Fibroblast of the aortic adventitia (primary cell): ENCODE data around the gene KIF2C. TPM values are rescaled to one million over a fixed set of nuclear protein-coding genes. Genes with fewer than 3 reads are reported as not detected.
A peak's percentile ranks its signal among the peaks of the same experiment; 100 is the strongest.

Source experiments
- DNase-seq: peaks from one replicate; pipeline ENCODE4 v3.0.0-alpha.2; 2010; ENCODE audit warnings: low read depth
- H3K4me3 ChIP-seq: 2 replicates; pipeline ENCODE4 v1.5.1; 2011; ENCODE audit warnings: low read depth, mild to moderate bottlenecking, control low read depth, low read length, moderate library complexity
- total RNA-seq: library from RNA; depleted of rRNA; stranded (reverse); fragments of >200 nt; gene quantifications from 2 replicates; pipeline ENCODE4 v1.2.3, GENCODE V29; 2012; ENCODE audit warnings: low replicate concordance
- TF ChIP-seq, protein P1 (sequence below): IDR thresholded peaks from 2 replicates; pipeline ENCODE4 v1.5.1; 2011; ENCODE audit warnings: mild to moderate bottlenecking, low read length, control low read depth, inconsistent platforms; ENCODE audit not compliant: insufficient read depth

Gene KIF2C
- total RNA-seq, 1 donor: 23.0 TPM

DNA sequence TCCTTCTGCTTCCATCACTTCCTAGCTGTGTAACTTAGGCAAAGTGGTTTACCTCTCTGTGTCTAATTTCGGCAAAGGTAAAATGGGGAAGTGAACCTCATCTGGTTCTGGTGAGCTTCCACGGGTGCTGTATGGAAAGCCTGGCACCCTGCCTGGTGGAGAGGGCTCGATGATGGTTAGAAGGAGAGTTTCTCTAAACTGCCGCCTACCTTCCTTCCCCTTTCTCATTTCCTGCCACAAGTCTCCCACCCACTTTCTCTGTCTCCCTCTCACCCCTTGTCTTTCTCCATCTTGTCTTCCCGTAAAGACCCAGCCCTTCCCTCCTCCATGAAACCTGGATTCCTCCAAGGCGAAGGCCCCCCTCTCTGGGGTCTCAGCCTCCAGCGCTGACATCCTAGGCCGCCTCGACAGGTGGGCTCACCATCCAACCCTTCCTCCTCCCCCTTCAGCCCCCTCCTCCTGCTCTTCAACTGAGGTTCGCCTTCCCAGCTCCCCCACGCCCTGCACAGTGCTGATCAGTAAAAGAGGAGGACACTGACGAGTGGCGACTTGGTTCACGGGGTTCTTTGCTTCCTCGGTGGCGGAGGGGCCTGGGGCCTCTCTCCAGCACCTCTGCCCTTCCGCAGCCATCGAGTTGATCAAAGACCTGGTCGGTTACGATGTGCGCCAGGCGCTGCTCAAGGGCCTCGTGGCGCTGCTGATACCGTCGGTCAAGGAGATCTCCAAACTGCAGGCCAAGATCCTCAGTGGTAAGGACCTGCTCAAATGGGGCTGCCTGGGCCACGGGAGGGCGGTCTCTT, 15.9 kb upstream of the KIF2C start:
- TF ChIP-seq, protein P1, sequence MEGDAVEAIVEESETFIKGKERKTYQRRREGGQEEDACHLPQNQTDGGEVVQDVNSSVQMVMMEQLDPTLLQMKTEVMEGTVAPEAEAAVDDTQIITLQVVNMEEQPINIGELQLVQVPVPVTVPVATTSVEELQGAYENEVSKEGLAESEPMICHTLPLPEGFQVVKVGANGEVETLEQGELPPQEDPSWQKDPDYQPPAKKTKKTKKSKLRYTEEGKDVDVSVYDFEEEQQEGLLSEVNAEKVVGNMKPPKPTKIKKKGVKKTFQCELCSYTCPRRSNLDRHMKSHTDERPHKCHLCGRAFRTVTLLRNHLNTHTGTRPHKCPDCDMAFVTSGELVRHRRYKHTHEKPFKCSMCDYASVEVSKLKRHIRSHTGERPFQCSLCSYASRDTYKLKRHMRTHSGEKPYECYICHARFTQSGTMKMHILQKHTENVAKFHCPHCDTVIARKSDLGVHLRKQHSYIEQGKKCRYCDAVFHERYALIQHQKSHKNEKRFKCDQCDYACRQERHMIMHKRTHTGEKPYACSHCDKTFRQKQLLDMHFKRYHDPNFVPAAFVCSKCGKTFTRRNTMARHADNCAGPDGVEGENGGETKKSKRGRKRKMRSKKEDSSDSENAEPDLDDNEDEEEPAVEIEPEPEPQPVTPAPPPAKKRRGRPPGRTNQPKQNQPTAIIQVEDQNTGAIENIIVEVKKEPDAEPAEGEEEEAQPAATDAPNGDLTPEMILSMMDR: no peak
- DNase-seq: no peak
- H3K4me3 ChIP-seq: no peak overlapping the region

DNA sequence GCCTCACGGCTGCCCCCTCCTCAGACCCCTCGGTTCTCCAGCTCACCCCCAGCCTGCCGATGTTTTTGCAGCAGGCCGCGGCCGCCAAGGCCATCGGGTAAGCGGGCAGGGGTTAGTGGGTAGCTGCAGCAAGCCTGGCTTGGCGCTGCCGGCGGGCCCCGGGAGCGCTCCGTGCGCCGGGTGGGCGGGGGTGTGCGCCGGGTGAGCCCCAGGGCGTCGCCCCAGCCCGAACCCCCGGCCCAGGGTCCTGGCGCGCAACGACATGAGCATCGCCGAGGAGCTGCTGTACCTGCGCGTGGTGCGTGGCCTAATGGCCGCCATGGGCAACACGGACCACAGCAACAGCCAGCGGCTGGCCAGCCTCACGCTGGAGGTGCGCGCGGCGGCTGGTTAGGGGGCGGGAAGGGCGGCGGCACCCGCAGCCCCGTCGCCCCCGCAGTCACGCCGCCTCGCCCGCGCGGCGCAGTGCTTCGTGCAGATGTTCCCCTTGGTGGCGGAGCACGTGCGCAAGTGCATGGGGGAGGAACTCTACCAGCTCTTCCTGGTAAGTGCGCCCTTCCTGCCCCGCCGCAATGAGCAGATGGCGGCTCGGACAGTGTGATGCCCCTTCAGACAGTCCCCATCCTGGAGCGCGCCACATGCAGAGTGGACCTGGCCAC, 15.2 kb upstream of the KIF2C start:
- no peak for DNase-seq
- no peak overlapping the region for H3K4me3 ChIP-seq
- TF ChIP-seq, protein P1: no peak

DNA sequence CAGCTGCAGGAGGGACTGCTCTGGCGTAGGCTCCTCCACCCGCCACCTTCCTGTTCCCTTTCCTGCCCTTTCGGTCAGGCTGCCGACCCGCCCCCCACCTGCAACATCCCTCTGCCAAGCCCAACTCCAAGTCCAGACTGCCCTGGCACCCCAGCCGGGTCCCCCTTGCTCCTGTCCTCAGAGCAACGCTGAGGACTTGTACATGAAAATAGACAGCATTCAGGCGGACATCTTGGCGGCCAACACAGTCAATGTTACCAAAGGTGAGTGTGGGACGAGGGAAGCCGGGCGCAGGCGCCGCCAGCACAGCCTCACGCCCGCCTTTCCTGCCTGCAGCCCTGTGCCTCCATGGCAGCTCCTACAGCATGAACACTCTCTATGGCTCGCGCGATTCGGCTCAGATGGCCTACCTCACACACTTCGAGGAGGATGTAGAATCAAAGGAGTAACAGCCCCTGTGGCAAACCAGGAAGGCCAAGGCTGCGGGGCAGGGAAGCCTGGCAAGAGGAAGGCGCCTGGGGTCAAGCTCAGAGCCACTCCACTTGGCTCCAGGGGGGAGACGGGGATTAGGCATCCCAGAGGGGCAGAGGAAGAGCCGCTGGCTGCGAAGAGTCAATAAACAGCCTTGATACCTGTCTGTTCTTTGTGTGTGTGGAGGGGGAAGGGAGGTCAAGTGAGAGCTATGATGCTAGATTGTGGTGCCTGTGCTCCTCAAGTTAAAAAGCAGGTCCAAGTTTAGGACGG, 14.5 kb upstream of the KIF2C start:
- no peak overlapping the region for H3K4me3 ChIP-seq
- no peak for DNase-seq
- TF ChIP-seq, protein P1: no peak

DNA sequence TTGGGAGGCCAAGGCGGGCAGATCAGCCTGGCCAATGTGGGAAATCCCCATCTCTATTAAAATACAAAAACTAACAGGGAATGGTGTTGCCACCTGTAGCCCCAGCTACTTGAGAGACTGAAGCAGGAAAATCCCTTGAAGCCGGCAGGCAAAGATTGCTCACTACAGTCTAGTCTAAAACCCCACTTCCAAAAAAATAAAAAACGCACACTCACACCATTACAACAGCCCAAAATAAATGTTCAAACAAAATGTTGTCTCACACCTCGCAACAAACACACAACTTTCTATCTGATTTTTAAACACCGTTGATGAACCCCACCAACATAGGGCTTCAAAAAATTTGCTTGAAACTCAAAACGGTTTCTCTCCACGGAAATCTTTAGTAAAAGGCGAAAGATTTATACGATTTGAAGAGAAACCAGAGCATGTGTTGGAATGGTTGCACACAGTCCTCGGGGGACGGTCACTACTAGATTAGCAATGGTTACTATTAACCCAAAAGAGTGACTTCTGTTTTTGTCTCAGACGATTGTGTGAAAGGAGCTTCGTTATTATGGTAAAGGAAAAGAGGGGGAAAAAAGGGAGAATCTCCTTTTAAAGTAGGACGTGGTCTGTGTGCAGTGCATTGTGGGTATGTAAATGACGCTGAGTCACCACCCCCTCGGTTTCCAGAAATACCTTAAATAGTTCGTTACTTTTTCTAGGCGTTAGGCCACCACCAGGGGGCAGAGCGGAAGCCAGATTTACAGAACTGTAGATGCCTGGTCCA, 8.7 kb upstream of the KIF2C start, which contains the start of gene RNU5D-1:
Gene RNU5D-1 (minus strand): TSS at position 430 of the 772 bp plus-strand sequence.
- H3K4me3 ChIP-seq: peak within 1 kb of the TSS; percentile 8
- peak; percentile 99 for DNase-seq
- TF ChIP-seq, protein P1: peak; percentile 82

DNA sequence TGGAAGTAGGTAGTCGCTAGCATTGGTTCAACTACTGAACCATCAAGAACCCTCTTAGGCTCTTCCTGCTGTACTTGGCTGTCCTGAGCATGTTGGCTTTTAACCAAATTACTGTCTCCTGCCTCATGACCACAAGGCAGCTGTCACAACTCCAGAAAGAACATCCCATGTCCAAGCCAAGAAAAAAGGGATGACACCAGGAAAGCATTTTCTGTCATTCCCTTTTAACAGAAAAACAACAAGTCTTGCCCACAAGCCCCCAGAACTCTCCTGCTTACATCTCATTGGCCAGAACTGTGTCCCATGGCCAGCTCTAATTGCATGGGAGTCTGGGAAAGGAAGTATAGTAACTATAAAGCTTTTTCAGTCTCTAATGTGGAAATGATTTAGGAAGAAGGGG, 6.3 kb upstream of the KIF2C start:
- no peak overlapping the region for H3K4me3 ChIP-seq
- TF ChIP-seq, protein P1: no peak
- peak; percentile 23 for DNase-seq

DNA sequence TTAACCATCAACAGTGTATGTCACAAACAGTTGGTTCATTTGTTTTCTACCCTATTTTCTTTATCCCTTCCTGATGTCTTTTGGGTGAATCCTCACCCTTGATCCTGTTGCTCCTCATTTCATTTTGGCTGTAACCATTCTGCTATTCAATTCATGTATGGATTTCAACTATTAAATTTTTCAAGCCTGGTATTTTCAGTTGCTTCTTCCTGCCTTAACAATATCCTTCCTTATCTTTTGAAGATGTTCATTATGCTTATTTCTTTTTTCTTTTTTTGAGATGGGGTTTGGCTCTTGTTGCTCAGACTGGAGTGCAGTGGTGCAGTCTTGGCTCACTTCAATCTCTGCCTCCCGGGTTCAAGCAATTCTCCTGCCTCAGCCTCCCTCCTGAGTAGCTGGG, 5.9 kb upstream of the KIF2C start:
- no peak for DNase-seq
- TF ChIP-seq, protein P1: no peak
- H3K4me3 ChIP-seq: no peak overlapping the region
